SK-N-SH (cell line): ENCODE measurements around the gene KLHL30. TPM values are rescaled to one million over a fixed set of nuclear protein-coding genes. Genes with fewer than 3 reads are reported as not detected.
A peak's percentile ranks its signal among the peaks of the same experiment; 100 is the strongest.

ENCODE experiments used
- CTCF ChIA-PET: fragments of 300-600, 350-600 bp; formaldehyde crosslinking; extraction: SDS; loops from one replicate; lab custom pipeline; 2021; lab: Yijun Ruan, JAX
- POLR2A ChIA-PET: fragments of 350-600 bp; sonication (Branson Sonifier 250); formaldehyde crosslinking; extraction: SDS; loops from one replicate; lab custom pipeline; 2020; ENCODE audit warnings: antibody characterized with exemption, inconsistent platforms; lab: Yijun Ruan, JAX
- DNase-seq: peaks from one replicate; pipeline ENCODE4 v3.0.0; 2012
- H2AFZ ChIP-seq: fragments of 200-600 bp; sonication (generic); 2 replicates; pipeline ENCODE4 v1.8.1; 2016; ENCODE audit warnings: antibody characterized with exemption, mild to moderate bottlenecking, low read depth
- H3F3A ChIP-seq: fragments of 200-600 bp; sonication (generic); replicated peaks from 2 replicates; pipeline ENCODE3; 2016; ENCODE audit warnings: antibody characterized with exemption, mild to moderate bottlenecking; ENCODE audit not compliant: insufficient read depth
- H3K27ac ChIP-seq, 2 experiments: fragments of 200-500 bp in 1 of 2; fragments of 200-600 bp in 1 of 2; sonication (Bioruptor generic) in 1 of 2; sonication (generic), shearing (Covaris generic) in 1 of 2; 2 replicates each; pipeline versions ENCODE4 v1.5.1 to v1.6.1; 2014 to 2016; ENCODE audit warnings: low read depth in 2 of 2, inconsistent platforms in 1 of 2, low read length in 1 of 2, mild to moderate bottlenecking in 1 of 2, mixed read lengths in 1 of 2
- H3K27me3 ChIP-seq: fragments of 200-600 bp; sonication (generic), shearing (Covaris generic); 2 replicates; pipeline ENCODE4 v1.6.1; 2016; ENCODE audit warnings: mixed run types; ENCODE audit not compliant: insufficient read depth
- H3K36me3 ChIP-seq, 2 experiments: fragments of 200-500 bp in 1 of 2; fragments of 200-600 bp in 1 of 2; sonication (Bioruptor generic) in 1 of 2; sonication (generic) in 1 of 2; replicated peaks in 1 of 2; 2 replicates each; pipeline versions ENCODE3 to v1.5.1; 2014 to 2016; ENCODE audit warnings: low read length in 1 of 2, mild to moderate bottlenecking in 1 of 2; ENCODE audit not compliant: insufficient read depth in 2 of 2, control insufficient read depth in 1 of 2
- H3K4me1 ChIP-seq, 2 experiments: fragments of 200-500 bp in 1 of 2; fragments of 200-600 bp in 1 of 2; sonication (Bioruptor generic) in 1 of 2; sonication (generic), shearing (Covaris generic) in 1 of 2; 2 replicates each; pipeline versions ENCODE4 v1.5.1 to v1.6.1; 2014 to 2016; ENCODE audit warnings: low read depth in 1 of 2, low read length in 1 of 2, mixed run types in 1 of 2; ENCODE audit not compliant: insufficient read depth in 2 of 2, control insufficient read depth in 1 of 2
- H3K4me2 ChIP-seq: fragments of 200-600 bp; sonication (generic), shearing (Covaris generic); 2 replicates; pipeline ENCODE4 v1.6.1; 2017; ENCODE audit warnings: mixed run types
- H3K4me3 ChIP-seq, 2 experiments: fragments of 200-500 bp in 1 of 2; fragments of 200-600 bp in 1 of 2; sonication (Bioruptor generic) in 1 of 2; sonication (generic), shearing (Covaris generic) in 1 of 2; 2 replicates each; pipeline versions ENCODE4 v1.5.1 to v1.8.1; 2014 to 2016; ENCODE audit warnings: low read depth in 2 of 2, inconsistent platforms in 1 of 2, low read length in 1 of 2, mild to moderate bottlenecking in 1 of 2, mixed read lengths in 1 of 2, moderate library complexity in 1 of 2
- H3K79me2 ChIP-seq: fragments of 200-600 bp; sonication (generic); 2 replicates; pipeline ENCODE4 v1.8.1; 2017; ENCODE audit warnings: mild to moderate bottlenecking; ENCODE audit not compliant: insufficient read depth
- H3K9ac ChIP-seq: fragments of 200-600 bp; sonication (generic); 2 replicates; pipeline ENCODE4 v1.6.1; 2017; ENCODE audit warnings: mixed run types
- H3K9me2 ChIP-seq: fragments of 200-600 bp; sonication (generic); 2 replicates; pipeline ENCODE4 v1.6.1; 2017; ENCODE audit warnings: mixed run types
- H3K9me3 ChIP-seq: fragments of 200-600 bp; sonication (generic); 2 replicates; pipeline ENCODE4 v1.6.1; 2017; ENCODE audit warnings: mixed run types, mild to moderate bottlenecking, moderate library complexity
- H4K20me1 ChIP-seq: fragments of 200-600 bp; sonication (generic); 2 replicates; pipeline ENCODE4 v1.6.1; 2017; ENCODE audit warnings: mild to moderate bottlenecking, mixed run types; ENCODE audit not compliant: insufficient read depth
- CHD2 ChIP-seq: fragments of 150-350 bp; IDR thresholded peaks from 2 replicates; pipeline ENCODE4 v1.6.1; 2018; ENCODE audit warnings: low read length; ENCODE audit not compliant: partially characterized antibody
- ELF1 ChIP-seq: IDR thresholded peaks from 2 replicates; pipeline ENCODE4 v1.4.0; 2012
- EP300 ChIP-seq, 2 experiments: IDR thresholded peaks; 2 replicates each; pipeline versions ENCODE4 v1.4.0 to v1.6.1; 2012; ENCODE audit warnings: borderline replicate concordance in 1 of 2, low read depth in 1 of 2, low read length in 1 of 2
- FOSL2 ChIP-seq: IDR thresholded peaks from 2 replicates; pipeline ENCODE4 v1.4.0; 2012; ENCODE audit warnings: low read depth, mild to moderate bottlenecking, moderate library complexity, borderline replicate concordance
- FOXM1 ChIP-seq: IDR thresholded peaks from 2 replicates; pipeline ENCODE4 v1.4.0; 2012; ENCODE audit warnings: low read depth, mild to moderate bottlenecking
- GATA2 ChIP-seq: sonication (generic); formaldehyde crosslinking; IDR thresholded peaks from 2 replicates; pipeline ENCODE4 v1.5.0; 2020; ENCODE audit warnings: mild to moderate bottlenecking, missing genetic modification reagents
- RAD21 ChIP-seq: IDR thresholded peaks from 2 replicates; pipeline ENCODE4 v1.6.1; 2012; ENCODE audit warnings: mild to moderate bottlenecking, low read length
- TAF1 ChIP-seq: IDR thresholded peaks from 2 replicates; pipeline ENCODE4 v1.6.1; 2012; ENCODE audit warnings: low read depth, mild to moderate bottlenecking, low read length, moderate library complexity, borderline replicate concordance
- YY1 ChIP-seq: IDR thresholded peaks from 2 replicates; pipeline ENCODE4 v1.4.0; 2012; ENCODE audit warnings: low read depth, mild to moderate bottlenecking
- WGBS: methylation state at CpG from one replicate; pipeline ENCODE4 v1.1.6; 2017; ENCODE audit warnings: low lambda C conversion rate; 5-methylcytosine and 5-hydroxymethylcytosine counted together
- polyA plus RNA-seq, 3 experiments: library from polyadenylated mRNA; depleted of rRNA; stranded (reverse); fragments of >200 nt; gene quantifications; 2 replicates each; pipeline ENCODE4 v1.2.3, GENCODE V29; 2012
- TF ChIP-seq, protein P1 (sequence below): IDR thresholded peaks from 2 replicates; pipeline ENCODE4; 2012
- TF ChIP-seq, protein P2 (sequence below): fragments of 150-350 bp; IDR thresholded peaks from 2 replicates; pipeline ENCODE4 v1.6.1; 2017; ENCODE audit warnings: antibody characterized with exemption, low read length, low read depth, borderline replicate concordance
- TF ChIP-seq, protein P3 (sequence below): fragments of 200-600 bp; sonication (generic); IDR thresholded peaks from 2 replicates; pipeline ENCODE4 v1.6.1; 2017; ENCODE audit warnings: antibody characterized with exemption, mild to moderate bottlenecking, moderate library complexity

Gene KLHL30
- polyA plus RNA-seq, 1 of the 3 experiments (the other 2 are of a cell fraction) = not detected

DNA sequence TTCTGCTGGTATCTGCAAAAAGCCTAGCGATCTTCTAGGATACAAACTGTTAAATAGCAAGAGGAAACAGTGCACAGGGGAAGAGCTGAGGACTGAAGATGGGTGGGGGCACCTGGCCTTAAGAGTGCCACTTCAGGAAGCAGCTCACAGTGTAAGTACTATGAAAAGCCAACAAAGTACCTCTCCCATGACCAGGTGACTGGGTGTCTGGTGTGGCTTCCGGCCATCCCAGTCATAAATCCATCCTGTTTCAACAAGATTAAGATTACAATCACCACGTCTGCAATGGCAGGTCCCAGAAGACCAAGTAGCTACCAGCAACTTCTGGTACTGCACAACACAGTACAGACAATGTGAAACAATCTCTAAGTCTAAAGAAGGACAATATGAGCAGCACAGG lies 36.2 kb downstream of the KLHL30 start:
- Histone ChIP-seq H2AFZ (no peak overlapping the region), H3K27ac (peak overlapping the region in 1 of 2 experiments; percentile 6; a peak in 1 of 4 replicates), H3K9me3 (no peaks in the 10 kb centered on the region), H3K79me2 (no peaks in the 10 kb centered on the region), H3K9me2 (no peaks in the 10 kb centered on the region), H3K4me1 (peaks cover 10 to 15% of the 10 kb centered on the region in 2 experiments; a peak in 3 of 4 replicates), H3F3A (peaks cover 19% of the 10 kb centered on the region), H3K4me2 (no peak overlapping the region), H3K4me3 (no peak overlapping the region), H3K27me3 (no peaks in the 10 kb centered on the region), H3K36me3 (peaks cover 47 to 74% of the 10 kb centered on the region in 2 experiments), H3K9ac (no peak overlapping the region), H4K20me1 (no peaks in the 10 kb centered on the region)
- DNase-seq = peak; percentile 40
- ChIA-PET CTCF (interaction anchor here (1.1 to 1.7 kb wide), 3 partner anchors 9 to 66 kb away, joined by 3 to 4 read pairs (median 4); no protein-coding TSS in a partner anchor), POLR2A (no interaction called here)
- TF ChIP-seq, protein P1, sequence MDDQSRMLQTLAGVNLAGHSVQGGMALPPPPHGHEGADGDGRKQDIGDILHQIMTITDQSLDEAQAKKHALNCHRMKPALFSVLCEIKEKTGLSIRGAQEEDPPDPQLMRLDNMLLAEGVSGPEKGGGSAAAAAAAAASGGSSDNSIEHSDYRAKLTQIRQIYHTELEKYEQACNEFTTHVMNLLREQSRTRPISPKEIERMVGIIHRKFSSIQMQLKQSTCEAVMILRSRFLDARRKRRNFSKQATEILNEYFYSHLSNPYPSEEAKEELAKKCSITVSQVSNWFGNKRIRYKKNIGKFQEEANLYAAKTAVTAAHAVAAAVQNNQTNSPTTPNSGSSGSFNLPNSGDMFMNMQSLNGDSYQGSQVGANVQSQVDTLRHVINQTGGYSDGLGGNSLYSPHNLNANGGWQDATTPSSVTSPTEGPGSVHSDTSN = no peak
- TF ChIP-seq EP300 (IDR thresholded peaks at IDR 0.05; ENCODE audit: borderline replicate concordance in 1 of 2, low read depth in 1 of 2, low read length in 1 of 2) (peak in 1 of 2 experiments; percentile 60; a peak in 1 of 4 replicates), GATA2 (CRISPR knock-in tag) (peak; percentile 54; the same call in 1 of the 2 replicates)
- WGBS = 81% methylated on average over 3 of the region's 3 CpGs

DNA sequence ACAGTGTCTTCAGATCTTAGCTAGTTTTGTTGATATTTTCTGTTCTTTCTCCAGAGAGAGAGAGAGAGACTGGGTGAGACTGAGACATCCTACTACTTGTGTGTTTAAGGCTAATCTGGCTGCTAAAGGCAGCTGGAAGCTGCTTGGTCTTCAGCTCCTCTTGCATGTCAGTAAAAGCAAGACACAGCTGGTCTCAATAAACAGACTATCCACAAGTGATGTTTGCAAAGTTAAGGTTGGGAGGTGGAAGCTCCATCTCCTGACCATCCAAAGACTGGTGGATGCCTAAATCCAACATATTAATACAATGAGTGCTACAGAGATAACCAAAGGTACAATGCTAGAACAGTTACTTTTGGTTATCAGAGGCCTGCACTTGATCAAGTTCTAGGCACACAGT lies 38.1 kb downstream of the KLHL30 start:
- TF ChIP-seq FOSL2 (no peak), FOXM1 (no peak), RAD21 (no peak), YY1 (no peak), CHD2 (no peak), ELF1 (no peak), TAF1 (no peak)
- TF ChIP-seq, protein P2, sequence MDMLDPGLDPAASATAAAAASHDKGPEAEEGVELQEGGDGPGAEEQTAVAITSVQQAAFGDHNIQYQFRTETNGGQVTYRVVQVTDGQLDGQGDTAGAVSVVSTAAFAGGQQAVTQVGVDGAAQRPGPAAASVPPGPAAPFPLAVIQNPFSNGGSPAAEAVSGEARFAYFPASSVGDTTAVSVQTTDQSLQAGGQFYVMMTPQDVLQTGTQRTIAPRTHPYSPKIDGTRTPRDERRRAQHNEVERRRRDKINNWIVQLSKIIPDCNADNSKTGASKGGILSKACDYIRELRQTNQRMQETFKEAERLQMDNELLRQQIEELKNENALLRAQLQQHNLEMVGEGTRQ = no peak
- TF ChIP-seq, protein P3, sequence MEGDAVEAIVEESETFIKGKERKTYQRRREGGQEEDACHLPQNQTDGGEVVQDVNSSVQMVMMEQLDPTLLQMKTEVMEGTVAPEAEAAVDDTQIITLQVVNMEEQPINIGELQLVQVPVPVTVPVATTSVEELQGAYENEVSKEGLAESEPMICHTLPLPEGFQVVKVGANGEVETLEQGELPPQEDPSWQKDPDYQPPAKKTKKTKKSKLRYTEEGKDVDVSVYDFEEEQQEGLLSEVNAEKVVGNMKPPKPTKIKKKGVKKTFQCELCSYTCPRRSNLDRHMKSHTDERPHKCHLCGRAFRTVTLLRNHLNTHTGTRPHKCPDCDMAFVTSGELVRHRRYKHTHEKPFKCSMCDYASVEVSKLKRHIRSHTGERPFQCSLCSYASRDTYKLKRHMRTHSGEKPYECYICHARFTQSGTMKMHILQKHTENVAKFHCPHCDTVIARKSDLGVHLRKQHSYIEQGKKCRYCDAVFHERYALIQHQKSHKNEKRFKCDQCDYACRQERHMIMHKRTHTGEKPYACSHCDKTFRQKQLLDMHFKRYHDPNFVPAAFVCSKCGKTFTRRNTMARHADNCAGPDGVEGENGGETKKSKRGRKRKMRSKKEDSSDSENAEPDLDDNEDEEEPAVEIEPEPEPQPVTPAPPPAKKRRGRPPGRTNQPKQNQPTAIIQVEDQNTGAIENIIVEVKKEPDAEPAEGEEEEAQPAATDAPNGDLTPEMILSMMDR = no peak
- TF ChIP-seq, all 33 proteins: peak for 0
- H3K9ac ChIP-seq = no peak overlapping the region
- peaks cover 55 to 84% of the 10 kb centered on the region in 2 experiments for H3K36me3 ChIP-seq
- no peak overlapping the region for H2AFZ ChIP-seq
- no peak overlapping the region for H3K4me2 ChIP-seq
- no peaks in the 10 kb centered on the region for H3K9me3 ChIP-seq
- POLR2A ChIA-PET = interaction anchor here (0.7 to 1.0 kb wide), 2 partner anchors 9 to 98 kb away, joined by 3 read pairs; no protein-coding TSS in a partner anchor
- H3K27me3 ChIP-seq = no peaks in the 10 kb centered on the region
- no peaks in the 10 kb centered on the region for H3K9me2 ChIP-seq
- peaks cover 0 to 15% of the 10 kb centered on the region in 2 experiments; a peak in 1 of 4 replicates for H3K4me1 ChIP-seq
- peaks cover 3% of the 10 kb centered on the region for H3F3A ChIP-seq
- CTCF ChIA-PET = interaction anchor here (0.8 to 2.3 kb wide), 3 partner anchors 9 to 87 kb away, joined by 3 to 8 read pairs (median 3); no protein-coding TSS in a partner anchor
- H3K79me2 ChIP-seq = no peaks in the 10 kb centered on the region
- no peak for DNase-seq
- no peak overlapping the region for H3K27ac ChIP-seq
- no peak overlapping the region for H3K4me3 ChIP-seq
- no peaks in the 10 kb centered on the region for H4K20me1 ChIP-seq
